A549 (cell line): ENCODE data around the gene CTSH. TPM values are rescaled to one million over a fixed set of nuclear protein-coding genes. Genes with fewer than 3 reads are reported as not detected.
"Not testable (repeated sequence)": the region's sequence is repeated elsewhere in the genome, so short reads cannot be mapped to it uniquely, and the experiment has no call there.

ENCODE experiments used
- ATAC-seq, 2 experiments: fragments of 200-7000 bp in 1 of 2; fragments of >200 bp in 1 of 2; cut with Nextera tagmentation in 1 of 2; cut with Tn5 transposase in 1 of 2; 3 replicates each; pipeline versions ENCODE4 v1.8.0 to v1.9.1; 2018 to 2020; ENCODE audit warnings: mild to moderate bottlenecking in 1 of 2, moderate library complexity in 1 of 2
- CTCF ChIA-PET: fragments of 300-600 bp; sonication (Branson Sonifier 250); formaldehyde crosslinking; extraction: SDS; loops from one replicate; lab custom pipeline; 2021; ENCODE audit warnings: antibody characterized with exemption, inconsistent platforms; lab: Yijun Ruan, JAX
- POLR2A ChIA-PET: fragments of 350-600 bp; formaldehyde crosslinking; extraction: SDS; loops from one replicate; lab custom pipeline; 2021; ENCODE audit warnings: antibody characterized with exemption, inconsistent platforms; lab: Yijun Ruan, JAX
- DNase-seq, 2 experiments: peaks; one replicate each; pipeline versions ENCODE4 v3.0.0 to v3.0.0-alpha.2; 2011 to 2016; ENCODE audit warnings: low read depth in 1 of 2, low spot score in 1 of 2
- FAIRE-seq: peaks from 2 replicates; lab custom pipeline; 2011; peaks lifted over from hg19 to GRCh38; lab: Jason Lieb, UNC
- H3K27ac ChIP-seq, 2 experiments: fragments of >200 bp; sonication (Bioruptor Twin); formaldehyde crosslinking; 3 replicates each; pipeline ENCODE4 v1.5.1; 2016 to 2017
- H3K4me1 ChIP-seq: fragments of >200 bp; sonication (Bioruptor Twin); formaldehyde crosslinking; 3 replicates; pipeline ENCODE4 v1.6.1; 2016
- H3K4me2 ChIP-seq: fragments of >200 bp; sonication (Bioruptor Twin); formaldehyde crosslinking; 3 replicates; pipeline ENCODE4 v1.6.1; 2016
- H3K4me3 ChIP-seq: fragments of >200 bp; sonication (Bioruptor Twin); formaldehyde crosslinking; 3 replicates; pipeline ENCODE4 v1.5.1; 2016
- H3K9me3 ChIP-seq: fragments of >200 bp; sonication (Bioruptor Twin); formaldehyde crosslinking; 3 replicates; pipeline ENCODE4 v1.6.1; 2016
- HEYL ChIP-seq: fragments of 250-450 bp; sonication (Bioruptor Pico); IDR thresholded peaks from 2 replicates; pipeline ENCODE4 v1.8.0; 2021; ENCODE audit warnings: mild to moderate bottlenecking, moderate library complexity
- HOXA7 ChIP-seq: fragments of 250-450 bp; sonication (Bioruptor Pico); IDR thresholded peaks from 2 replicates; pipeline ENCODE4 v1.5.0; 2020; ENCODE audit warnings: mild to moderate bottlenecking, moderate library complexity
- MAFK ChIP-seq: fragments of 450-650 bp; IDR thresholded peaks from 2 replicates; pipeline ENCODE4 v1.6.1; 2014; ENCODE audit not compliant: partially characterized antibody
- NPAS2 ChIP-seq: fragments of 250-450 bp; sonication (Bioruptor Pico); IDR thresholded peaks from 2 replicates; pipeline ENCODE4 v1.8.0; 2022; ENCODE audit warnings: mild to moderate bottlenecking, moderate library complexity, borderline replicate concordance
- POLR2AphosphoS2 ChIP-seq: conservative IDR thresholded peaks from 2 replicates; pipeline ENCODE4 v1.6.1; 2012; ENCODE audit warnings: low read length, improper control_type of control experiment, inconsistent platforms
- RARB ChIP-seq: fragments of 250-450 bp; sonication (Bioruptor Pico); IDR thresholded peaks from 2 replicates; pipeline ENCODE4 v1.8.0; 2021; ENCODE audit warnings: mild to moderate bottlenecking, moderate library complexity
- RCOR1 ChIP-seq: fragments of 150-350 bp; IDR thresholded peaks from 2 replicates; pipeline ENCODE4 v1.6.1; 2014; ENCODE audit warnings: antibody characterized with exemption, low read length, low read depth
- SMC3 ChIP-seq: fragments of >200 bp; sonication (Bioruptor Twin); formaldehyde crosslinking; IDR thresholded peaks from 3 replicates; pipeline ENCODE4 v1.6.1; 2018; ENCODE audit warnings: inconsistent platforms
- TP53 ChIP-seq: fragments of 250-450 bp; sonication (Bioruptor Pico); IDR thresholded peaks from 2 replicates; pipeline ENCODE4 v1.5.0; 2021; ENCODE audit warnings: mild to moderate bottlenecking, moderate library complexity
- ZNF302 ChIP-seq: fragments of 250-450 bp; sonication (Bioruptor Pico); IDR thresholded peaks from 2 replicates; pipeline ENCODE4 v1.9.0; 2021; ENCODE audit warnings: inconsistent platforms, mild to moderate bottlenecking, moderate library complexity
- WGBS: methylation state at CpG from one replicate; pipeline ENCODE4 v1.1.6; 2017; ENCODE audit errors: missing lambda C conversion rate; 5-methylcytosine and 5-hydroxymethylcytosine counted together
- polyA plus RNA-seq, 4 experiments: library from polyadenylated mRNA; depleted of rRNA in 3 of 4; stranded (reverse); fragments of >200 nt; fragmentation: RNase III in 1 of 4; extraction: RNeasy Plus Mini Kit Qiagen cat#74134 plus additional on column Dnase treatment in 1 of 4; gene quantifications; 2 replicates in 3 of 4; 3 replicates in 1 of 4; pipeline ENCODE4 v1.2.3, GENCODE V29; 2011 to 2017

The CTSH gene
- polyA plus RNA-seq, 2 of the 4 experiments (the other 2 are of a cell fraction): 25.2 to 33.3 TPM

GRCh38 chr15:78880242-78880533 is 64.7 kb downstream of the CTSH start:
- CTCF ChIA-PET: interaction anchor here (0.7 to 1.6 kb wide), 7 partner anchors 8 to 124 kb away, joined by 3 to 7 read pairs (median 3); partner anchors contain the start of gene ADAMTS7
- DNase-seq (no peak), ATAC-seq (0 out of 6 replicates have a peak, but pooled peaks of 1 of the 2 experiments have one; percentile 30), FAIRE-seq (no peak)
- TF ChIP-seq RCOR1 (no peak), ZNF302 (CRISPR knock-in tag) (no peak), HOXA7 (CRISPR knock-in tag) (no peak), RARB (CRISPR knock-in tag) (no peak), TP53 (CRISPR knock-in tag) (no peak)
- no peak overlapping the region for H3K27ac ChIP-seq
- no peak overlapping the region for H3K4me3 ChIP-seq
- POLR2A ChIA-PET: interaction anchor here (1.0 to 1.2 kb wide), 2 partner anchors 11 to 20 kb away, joined by 3 to 5 read pairs; no protein-coding TSS in a partner anchor
- peaks cover 65% of the 10 kb centered on the region for H3K4me1 ChIP-seq
- H3K9me3 ChIP-seq: no peaks in the 10 kb centered on the region
- H3K4me2 ChIP-seq: peak overlapping the region; percentile 95

GRCh38 chr15:78879517-78880241 is 65.2 kb downstream of the CTSH start:
- no peak for DNase-seq
- H3K4me1 ChIP-seq: peaks cover 70% of the 10 kb centered on the region
- 42% methylated on average over 6 of the region's 6 CpGs for WGBS
- CTCF ChIA-PET: interaction anchor here (0.7 to 1.6 kb wide), 7 partner anchors 9 to 123 kb away, joined by 3 to 7 read pairs (median 3); partner anchors contain the start of gene ADAMTS7
- ATAC-seq: peak in 1 of 2 experiments; percentile 8; a peak in 1 of 6 replicates
- TF ChIP-seq HEYL (no peak), NPAS2 (CRISPR knock-in tag) (no peak)
- H3K4me3 ChIP-seq: no peak overlapping the region
- POLR2A ChIA-PET: interaction anchor here (1.0 to 1.2 kb wide), 3 partner anchors 11 to 68 kb away, joined by 3 to 5 read pairs (median 3); partner anchors contain the start of gene ADAMTS7
- no peak overlapping the region for H3K27ac ChIP-seq
- no peaks in the 10 kb centered on the region for H3K9me3 ChIP-seq
- peak; percentile 51 for FAIRE-seq
- H3K4me2 ChIP-seq: peak overlapping the region; percentile 95

GRCh38 chr15:78878356-78878755 is 66.5 kb downstream of the CTSH start:
- no peak for DNase-seq
- Histone ChIP-seq H3K27ac (no peak overlapping the region), H3K4me3 (no peak overlapping the region), H3K9me3 (no peaks in the 10 kb centered on the region), H3K4me1 (peaks cover 71% of the 10 kb centered on the region), H3K4me2 (peak overlapping the region; percentile 95)
- peak; percentile 98 for TF ChIP-seq MAFK
- no peak for TF ChIP-seq SMC3
- CTCF ChIA-PET: interaction anchor here (0.7 to 0.8 kb wide), 2 partner anchors 15 to 32 kb away, joined by 3 to 7 read pairs; no protein-coding TSS in a partner anchor
- POLR2A ChIA-PET: interaction anchor here (1.1 kb wide), 1 partner anchor 67 kb away, joined by 3 read pairs; the partner anchor contains the start of gene ADAMTS7
- FAIRE-seq: no peak
- WGBS: 76% methylated on average over 1 of the region's 1 CpG
- ATAC-seq: no peak

GRCh38 chr15:78876954-78877353 is 67.9 kb downstream of the CTSH start:
- Histone ChIP-seq H3K4me1 (peaks cover 74% of the 10 kb centered on the region), H3K4me2 (peak overlapping the region; percentile 95)
- POLR2A ChIA-PET, H3K4me3 ChIP-seq, H3K9me3 ChIP-seq, ATAC-seq, H3K27ac ChIP-seq, DNase-seq, FAIRE-seq: not testable (repeated sequence)
- 76% methylated on average over 14 of the region's 14 CpGs for WGBS
- CTCF ChIA-PET: interaction anchor here (0.9 to 1.5 kb wide), 3 partner anchors 17 to 307 kb away, joined by 3 to 7 read pairs (median 3); partner anchors contain the start of gene ADAMTS7

- no peak for FAIRE-seq
- 45% methylated on average over 22 of the region's 22 CpGs for WGBS
- no peak for DNase-seq
- H3K4me1 ChIP-seq: peaks cover 60% of the 10 kb centered on the region
- H3K27ac ChIP-seq: peak overlapping the region in 1 of 2 experiments; percentile 1; a peak in 1 of 6 replicates
- peak overlapping the region; percentile 99 for H3K4me3 ChIP-seq
- TF ChIP-seq POLR2AphosphoS2 (no peak), HOXA7 (CRISPR knock-in tag) (0 out of 2 replicates have a peak, but pooled peaks have one; percentile 61)
- POLR2A ChIA-PET: no interaction called here
- H3K9me3 ChIP-seq: no peaks in the 10 kb centered on the region
- peak overlapping the region; percentile 95 for H3K4me2 ChIP-seq
- ATAC-seq: no peak
- CTCF ChIA-PET: interaction anchor here (0.6 to 2.9 kb wide), 5 partner anchors 8 to 1190 kb away, joined by 3 to 21 read pairs (median 9); no protein-coding TSS in a partner anchor
Measured at GRCh38 chr15:78875107-78875914, 69.5 kb downstream of the CTSH start.
